HG03175 (cell line): ENCODE data around the gene KCNJ12.

Experiments
- ATAC-seq: cut with Tn5 transposase; IDR thresholded peaks from one replicate; pipeline ENCODE4 v1.9.1; 2021; ENCODE audit warnings: mild to moderate bottlenecking, moderate library complexity; ENCODE audit not compliant: unreplicated experiment

The KCNJ12 gene

DNA sequence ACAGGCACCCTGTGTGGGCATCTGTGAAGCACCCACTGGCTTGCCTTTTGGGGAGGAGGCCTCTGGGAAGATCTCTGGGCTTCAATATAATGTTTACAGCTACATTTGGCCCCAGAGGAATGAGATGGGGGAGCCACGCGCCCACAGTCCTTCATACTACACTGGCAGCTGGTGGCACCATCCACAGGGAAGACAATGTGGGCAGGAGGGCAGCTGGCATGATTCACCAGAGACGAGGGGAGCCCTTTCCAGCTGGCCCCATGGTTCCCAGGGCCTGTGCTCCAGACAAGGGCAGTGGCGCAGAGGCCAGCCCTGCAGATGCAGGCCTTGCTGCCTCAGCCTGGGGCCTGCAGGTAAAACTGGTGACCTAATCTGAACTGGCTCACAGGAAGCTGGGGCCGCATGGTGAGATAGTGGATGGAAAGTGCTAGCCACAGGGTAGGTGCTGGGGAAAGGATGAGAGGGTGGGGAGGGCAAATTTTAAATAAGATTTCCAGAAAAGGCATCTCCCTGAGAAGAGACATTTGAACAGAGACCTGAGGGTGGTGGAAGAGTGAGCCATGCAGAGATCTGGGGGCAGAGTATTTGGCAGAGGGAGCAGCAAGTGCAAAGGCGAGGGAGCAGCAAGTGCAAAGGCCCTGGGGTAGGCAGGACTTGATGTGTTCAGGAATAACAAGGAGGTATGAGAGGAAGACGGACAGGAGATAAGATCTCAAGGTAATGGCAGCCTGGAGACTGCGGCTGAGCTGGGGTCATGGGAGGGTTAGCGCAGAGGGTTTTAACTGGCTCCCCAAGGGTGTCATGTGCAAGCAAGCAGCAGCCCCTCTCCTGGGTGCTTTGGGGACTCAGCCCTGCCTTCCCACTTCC, 12.1 kb upstream of the KCNJ12 start:
- no peak for ATAC-seq

DNA sequence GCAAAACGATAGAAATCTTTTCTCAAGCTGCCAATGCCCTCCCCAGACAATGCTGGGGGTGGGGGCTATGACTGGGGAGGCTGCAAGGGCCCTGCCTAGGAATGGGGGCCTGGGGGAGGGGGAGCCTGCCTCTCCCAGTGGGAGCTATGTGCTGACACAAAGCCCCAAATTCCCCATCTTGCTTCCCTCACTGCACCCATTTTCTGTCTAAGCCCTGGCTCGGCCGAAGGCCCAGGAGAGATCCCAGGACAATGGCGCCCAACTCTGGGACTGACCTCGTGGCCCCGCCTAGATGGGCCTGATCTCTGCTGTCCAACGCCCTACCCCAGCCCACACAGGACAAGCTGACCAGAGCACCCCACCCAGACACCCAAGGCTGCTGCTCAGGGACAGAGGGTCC, 11.1 kb upstream of the KCNJ12 start:
- no peak for ATAC-seq

DNA sequence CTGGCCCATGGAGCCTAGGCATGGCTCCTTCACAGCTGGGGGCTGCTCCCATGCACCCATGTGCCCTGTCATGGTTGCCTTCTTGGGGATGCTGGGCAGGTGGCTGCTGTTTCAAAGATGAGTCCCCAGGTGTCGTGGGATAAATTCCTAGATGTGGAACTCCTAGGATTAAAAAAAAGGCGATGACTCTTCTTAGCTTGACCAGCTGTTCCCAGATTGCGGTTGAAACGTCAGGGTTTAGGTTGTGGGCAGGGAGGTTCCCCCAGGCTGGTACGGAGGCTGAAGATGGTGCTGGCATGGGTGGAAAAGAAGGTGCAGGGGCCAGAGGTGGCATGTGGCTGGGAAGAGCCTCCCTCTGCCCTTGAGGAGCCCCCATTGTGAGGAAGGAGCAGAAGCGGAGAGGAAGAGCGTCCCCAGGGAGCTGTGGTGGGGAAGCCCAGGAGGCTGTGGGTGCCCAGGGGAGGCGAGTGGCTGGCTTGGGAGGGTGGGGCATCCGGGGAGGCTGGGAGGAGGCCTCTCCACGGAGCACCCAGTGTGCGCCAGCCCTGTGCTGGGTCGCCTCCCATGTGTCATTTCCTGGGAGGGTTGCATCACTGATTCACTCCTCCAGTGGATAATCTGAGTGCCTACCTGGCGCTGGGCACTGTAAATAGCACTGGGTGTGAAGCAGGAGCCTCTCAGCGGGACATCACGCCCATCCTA, 7.5 kb upstream of the KCNJ12 start:
- ATAC-seq, result no peak

DNA sequence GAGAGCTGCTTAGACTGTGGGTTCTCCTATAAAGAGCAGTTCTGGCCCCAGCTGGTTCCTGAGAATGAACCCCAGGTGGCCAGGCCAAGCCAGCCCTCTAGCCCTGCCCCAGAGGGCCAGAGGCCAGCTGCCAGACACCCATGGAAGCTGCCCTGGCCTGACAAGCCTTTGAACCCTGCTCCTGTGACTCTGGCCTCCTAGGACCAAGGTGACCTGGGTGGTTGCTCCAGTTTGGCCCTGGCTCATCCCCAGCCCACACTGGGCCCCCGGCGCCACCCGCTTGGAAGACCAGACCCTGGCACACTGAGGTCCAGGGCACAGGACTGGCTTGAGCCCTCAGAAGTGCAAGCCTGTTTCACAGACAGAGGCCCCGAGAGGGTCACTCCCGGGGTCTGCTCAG, 6.8 kb upstream of the KCNJ12 start:
- ATAC-seq, result no peak

DNA sequence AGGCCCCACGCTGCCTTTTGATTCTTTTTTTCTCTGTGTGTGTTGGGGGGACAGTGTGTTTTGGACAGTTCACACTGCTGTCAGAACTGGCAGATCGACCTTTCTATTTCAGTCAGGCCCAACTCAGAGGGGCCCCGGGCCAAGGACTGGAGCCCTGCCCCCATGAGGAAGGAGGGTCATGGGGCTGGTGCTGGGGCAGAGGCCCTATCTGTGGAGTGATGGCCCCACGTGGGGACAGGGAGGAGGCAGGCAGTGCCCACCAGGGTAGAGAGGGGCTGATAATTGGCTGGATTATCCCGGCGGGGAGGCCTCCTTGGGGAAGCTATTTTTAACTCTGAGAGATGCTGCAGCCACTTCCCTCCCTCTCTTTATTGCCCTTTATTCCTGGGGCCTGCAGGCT, 5.7 kb upstream of the KCNJ12 start:
- no peak for ATAC-seq

DNA sequence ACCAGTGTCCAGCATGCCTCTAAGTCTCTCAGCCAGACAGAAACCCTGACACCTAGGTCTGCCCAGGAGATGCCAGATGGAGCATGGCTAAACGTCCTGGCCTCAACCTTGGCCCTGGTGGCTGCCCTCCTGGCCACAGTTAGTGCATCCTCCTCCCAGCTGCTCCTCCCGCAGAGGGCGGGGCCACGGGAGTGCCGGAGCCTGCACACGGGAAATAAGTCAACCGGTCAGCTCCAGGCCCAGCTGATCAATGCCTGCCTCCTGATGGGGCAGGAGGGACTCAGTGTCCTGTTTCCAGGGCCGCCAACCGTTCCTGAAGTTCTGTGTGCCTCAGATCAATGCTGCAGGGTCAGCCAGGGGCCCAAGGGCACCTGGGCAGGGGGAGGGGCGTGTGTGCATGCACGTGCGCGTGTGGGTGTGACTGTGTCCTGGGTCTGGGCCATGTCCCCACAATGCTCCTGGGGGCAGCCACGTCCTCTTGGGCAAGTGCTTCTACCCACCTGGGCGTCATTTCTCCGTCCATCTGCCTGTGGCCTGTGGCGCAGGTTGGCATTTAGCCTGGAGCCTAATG, 4.6 kb upstream of the KCNJ12 start:
- no peak for ATAC-seq

DNA sequence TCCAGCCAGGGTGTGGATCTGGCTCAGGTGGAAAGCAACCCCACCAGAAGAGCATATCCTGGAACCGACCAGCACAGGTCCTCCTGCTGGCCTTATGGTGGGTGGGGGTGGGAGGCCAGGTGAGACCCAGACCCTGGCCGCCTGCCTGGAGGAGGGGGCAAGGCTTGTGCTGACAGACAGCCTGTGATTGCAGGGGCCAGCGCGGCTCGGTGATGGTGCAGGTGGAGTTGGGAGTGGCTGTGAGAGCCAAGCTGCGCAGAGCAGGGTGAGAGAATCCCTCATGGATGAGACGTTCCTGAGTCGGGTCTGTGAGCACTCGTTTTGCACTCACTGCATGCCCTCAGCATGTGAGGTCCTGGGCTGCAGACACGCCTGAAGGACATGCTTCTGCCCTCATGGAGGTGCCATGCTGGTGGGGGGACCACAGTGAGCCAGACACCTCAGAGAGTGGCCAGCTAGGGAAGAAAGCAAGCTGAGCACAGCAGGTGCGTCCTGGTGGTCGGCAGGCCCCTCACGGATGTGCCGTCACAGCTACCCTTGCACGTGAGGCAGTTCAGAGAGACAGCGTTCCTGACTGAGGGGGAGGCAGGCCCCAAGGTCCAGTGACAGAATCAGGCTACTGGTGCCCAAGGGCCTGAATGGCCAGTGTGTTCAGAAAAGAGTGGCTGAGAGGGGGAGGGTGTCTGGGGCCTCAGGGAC, 3.8 kb upstream of the KCNJ12 start:
- no peak for ATAC-seq

DNA sequence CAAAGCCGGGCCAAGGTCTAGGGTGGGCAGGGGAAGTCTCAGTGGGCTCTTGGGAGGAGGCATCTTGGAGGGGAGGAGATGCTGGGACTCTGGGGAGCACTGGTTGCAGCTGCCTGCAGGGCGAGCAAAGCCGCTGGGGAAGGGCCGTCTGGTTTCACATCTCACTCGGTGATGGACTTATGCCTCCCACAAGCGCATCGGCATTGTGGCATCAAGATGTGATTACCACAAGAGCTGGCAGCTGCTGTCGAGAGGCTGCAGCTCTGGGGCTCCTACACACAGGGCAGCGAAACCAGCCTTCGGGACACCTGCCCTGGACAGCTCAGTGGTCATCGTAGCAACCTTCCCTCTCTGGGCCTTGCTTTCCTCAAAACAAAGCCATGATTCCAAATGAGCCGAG, 3.1 kb upstream of the KCNJ12 start:
- ATAC-seq, result no peak

DNA sequence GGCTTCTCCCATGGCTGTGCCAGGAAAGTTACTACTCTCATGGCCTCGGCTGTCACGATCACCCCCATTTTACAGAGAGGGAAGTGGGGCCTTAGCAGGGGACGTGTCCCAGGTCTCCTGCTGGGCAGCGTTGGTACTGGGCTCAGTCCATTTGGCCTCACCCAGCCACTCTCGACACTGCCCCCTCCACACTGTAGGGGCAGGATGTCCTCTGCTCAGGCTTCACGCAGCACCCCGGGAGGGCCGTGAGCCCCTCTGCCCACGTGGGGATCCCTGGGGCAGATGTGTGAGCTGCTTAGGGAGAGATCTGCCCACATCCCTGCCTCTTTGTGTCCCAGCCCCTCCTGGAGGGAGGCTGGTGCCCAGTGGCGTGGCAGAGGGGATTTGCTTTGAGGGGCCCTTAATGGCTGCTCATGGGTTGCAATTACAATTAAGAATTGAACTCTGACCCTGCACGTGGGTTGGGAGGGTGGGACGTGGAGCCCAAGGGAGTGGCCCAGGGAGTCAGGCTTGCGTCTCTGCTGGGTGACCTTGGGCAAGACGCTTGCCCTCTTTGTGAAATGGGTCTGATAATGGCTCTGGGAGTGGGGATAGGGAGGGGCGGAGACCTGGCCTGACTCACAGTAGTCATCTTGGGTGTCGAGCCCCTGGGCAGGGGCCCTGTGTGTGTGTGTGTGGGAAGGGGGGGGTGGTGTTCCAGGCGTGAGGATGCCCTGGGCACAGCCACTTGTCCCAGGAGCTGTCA, 2.3 kb upstream of the KCNJ12 start:
- ATAC-seq, result no peak

DNA sequence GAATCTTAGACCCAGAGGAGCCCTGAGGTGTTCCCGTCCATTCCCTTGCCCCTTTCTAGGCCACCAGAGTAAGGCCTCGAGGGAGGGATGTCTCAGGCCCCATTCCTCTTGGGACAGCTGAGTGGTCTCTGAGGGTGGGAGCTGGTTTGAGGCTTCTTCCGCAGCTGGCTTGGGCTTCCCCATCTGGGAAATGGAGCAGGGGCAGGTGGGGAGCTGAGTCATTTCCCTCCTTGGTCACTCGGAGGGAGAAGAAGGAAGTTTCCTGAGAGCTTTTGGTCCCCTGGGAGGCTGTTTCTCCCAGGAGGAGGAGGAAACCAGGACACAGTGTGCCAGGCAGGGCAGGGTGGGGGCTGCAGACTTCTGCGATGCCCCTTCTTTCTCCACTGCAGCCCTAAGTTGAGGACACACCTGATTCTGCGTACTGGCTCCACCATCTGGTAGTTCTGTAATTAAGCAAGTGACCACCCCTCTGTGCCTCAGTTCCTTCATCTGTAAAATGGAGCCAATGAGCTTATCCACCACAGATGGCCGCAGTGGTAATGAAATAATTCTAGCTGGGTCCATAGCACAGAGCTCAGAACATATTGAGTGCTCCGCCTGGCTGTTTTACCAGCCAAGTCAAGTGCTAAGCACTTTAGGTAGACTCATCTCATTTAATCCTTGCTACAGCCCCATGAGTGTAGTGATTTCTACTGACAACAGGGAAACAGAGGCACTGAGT, 1.6 kb upstream of the KCNJ12 start:
- no peak for ATAC-seq

DNA sequence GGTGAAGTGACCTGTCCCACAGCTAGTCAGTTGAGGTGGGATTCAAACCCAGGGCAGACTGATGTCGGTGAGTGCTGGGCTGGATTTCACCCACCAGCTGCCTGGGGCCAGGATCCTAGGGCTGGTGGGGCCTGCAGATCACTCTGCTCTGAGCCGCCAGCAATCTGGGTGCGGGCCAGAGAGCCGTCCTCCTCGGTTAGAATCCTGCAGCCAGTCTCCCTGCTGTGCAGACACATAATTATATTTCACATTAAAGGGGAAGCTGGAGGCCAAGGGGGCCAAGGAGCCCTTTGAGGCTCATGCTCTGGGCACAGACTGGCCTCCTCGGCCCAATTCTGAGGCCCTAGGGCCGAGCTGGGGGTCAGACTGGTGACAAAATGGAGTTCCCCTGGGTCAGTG, 996 bp upstream of the KCNJ12 start:
- ATAC-seq, result no peak

DNA sequence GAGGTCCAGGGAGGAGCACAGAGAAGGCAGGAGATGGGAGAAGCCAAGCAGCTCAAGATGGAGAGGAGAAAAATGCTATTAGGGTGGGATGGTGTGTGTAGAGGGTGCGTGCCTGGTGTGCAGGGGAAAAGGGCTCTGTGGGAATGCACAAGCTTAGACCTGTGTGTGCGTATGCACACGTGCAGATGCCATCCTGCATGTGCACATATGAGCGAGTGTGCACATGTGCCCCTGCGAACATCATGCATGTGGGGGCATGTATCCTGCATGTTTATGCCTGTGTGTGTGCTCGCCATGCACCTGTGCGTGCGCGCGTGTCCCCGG, 438 bp upstream of the KCNJ12 start:
- ATAC-seq, result no peak

DNA sequence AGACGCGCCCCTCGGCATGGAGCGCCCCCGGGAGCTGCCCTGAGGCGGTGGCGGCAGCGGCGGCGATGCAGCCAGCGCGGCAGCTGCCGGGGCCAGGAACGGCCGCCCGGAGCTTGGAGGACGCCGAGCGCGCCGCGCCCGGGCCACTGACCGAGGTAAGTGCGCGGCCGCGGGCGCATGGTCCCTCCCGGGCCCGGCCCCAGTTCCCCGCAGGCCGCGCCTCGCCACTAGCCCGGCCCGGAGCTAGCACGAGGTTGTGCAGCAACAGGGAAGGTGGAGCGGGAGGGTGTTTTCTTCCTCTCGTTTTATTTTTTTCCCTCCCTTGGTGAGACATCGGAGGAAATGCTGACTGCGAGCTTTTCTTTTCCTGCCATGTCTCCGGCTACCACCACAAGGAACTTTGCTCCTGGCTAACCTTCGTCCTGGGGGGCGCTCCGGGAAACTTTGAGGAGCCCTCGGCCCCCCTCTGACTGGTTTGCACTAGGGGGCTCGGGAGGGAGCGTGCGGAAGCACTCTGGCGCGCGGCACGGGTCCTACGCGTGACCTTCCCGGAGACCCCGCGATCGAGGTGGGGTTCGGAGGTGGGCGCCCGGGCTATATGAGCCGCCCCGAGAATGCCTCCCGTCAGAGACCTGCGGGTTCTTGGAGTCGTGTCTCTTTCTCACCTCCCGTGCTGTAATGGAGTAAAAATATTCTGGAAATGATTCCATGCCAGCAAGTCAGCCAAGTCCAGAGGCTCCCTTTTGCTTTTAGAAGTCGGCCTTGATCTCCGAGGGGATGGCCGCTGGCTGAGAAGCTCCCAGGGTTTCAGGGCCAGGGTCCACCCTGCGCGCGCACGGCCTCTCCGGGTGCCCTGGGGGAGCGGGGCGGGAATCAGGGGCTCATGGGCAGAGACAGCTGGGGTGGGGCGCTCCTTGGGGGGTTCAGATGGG, 868 bp downstream of the KCNJ12 start:
- no peak for ATAC-seq

DNA sequence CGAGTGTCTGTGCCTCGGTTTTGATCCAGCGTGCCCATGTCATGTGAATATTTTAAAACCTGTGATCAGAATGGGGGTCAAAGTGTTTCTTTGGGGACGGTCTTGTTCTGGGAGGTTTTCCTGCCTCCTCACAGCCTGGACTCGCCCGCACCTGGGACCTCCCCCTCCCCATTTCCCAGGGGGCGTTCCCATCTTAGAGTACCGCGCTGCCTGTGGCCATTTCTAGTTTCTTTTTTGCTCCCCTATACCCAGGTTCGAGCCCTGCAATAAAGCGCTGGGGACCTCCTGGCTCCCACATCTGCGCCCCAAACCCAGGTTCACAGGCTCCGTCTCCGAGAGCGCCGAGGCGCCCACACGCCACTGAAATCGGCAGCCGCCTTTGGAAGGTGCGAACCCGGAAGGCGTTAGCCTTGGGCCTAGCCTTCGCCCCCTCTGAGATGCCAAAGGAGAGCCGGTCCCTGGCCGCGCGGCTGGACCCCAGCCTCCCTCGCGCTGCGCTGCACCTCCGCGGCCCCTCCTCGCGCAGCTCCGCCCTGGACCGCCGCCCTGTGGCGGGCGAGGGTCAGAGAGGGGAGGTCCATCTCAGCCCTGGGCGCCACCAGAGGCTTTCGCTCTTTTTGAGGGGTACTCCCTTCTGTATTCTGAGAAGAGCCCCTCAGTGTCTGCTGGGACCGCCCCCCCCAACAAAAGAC, 1.7 kb downstream of the KCNJ12 start:
- no peak for ATAC-seq

DNA sequence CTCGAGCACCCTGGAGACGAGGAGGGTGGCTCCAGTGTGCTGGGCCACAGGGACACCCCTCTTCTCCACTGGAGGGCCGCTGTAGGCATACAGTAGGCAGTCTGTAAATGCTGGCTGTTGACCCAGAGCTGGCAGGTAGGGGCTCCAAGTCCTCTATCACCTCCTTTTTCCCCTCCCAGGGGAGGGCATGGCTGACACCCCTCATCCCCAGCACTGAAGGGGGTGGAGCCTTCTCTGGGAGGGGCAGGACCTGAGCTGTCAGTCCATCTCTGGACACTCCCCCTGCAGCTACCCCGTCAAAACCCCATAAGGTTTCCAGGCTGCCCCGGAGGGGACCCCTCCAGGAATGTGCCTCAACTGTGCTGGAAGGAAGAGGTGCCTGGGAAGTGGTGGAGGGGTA, 2.4 kb downstream of the KCNJ12 start:
- no peak for ATAC-seq

DNA sequence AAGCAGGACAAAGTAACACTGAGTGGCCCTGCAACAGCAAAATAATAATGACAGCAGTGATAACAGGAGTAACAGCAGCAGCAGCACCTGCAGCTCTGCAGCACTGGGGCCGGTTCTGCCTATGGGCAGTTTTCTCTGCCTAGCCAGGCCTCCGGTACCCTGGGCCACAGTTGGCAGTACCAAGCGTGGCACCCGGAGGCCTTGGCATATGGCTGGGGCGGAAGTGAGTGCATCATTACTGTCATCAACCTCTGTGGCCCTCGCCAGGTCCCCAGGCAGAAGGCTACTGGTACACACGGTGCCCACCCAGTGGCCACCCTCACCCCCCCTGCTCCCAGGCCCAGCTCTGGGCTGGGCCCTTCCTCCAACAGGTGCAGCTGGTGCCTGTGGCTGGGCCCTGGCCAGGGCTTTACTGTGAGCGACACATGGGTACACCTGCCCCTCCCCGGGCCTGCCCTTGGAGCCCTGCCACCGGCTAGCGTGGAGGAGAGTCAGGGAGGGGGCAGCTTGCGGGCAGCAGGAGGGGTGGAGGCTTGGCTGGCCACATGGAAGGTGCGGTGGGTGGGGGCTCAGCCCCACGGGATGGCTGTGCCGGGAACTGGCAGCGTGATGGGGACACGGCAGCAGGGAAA, 3.0 kb downstream of the KCNJ12 start:
- ATAC-seq, result no peak

DNA sequence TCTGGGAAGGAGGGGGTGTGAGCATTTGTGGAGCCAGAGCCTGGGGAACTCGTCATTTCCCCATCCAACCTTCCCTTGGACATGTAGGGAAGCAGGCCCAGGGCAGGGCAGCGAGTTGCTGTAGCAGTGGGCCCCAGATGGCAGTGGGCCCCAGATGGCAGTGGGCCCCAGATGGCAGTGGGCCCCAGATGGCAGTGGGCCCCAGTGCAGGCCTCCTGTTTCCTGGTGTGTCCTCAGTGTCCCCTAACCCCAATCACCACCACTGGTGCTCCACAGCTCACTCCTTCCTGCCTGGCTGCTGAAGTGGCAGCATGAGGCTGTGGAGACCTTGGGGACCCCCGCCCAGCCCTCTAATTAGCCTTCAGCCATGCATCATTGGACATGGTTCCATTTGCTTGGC, 4.5 kb downstream of the KCNJ12 start:
- ATAC-seq, result no peak

DNA sequence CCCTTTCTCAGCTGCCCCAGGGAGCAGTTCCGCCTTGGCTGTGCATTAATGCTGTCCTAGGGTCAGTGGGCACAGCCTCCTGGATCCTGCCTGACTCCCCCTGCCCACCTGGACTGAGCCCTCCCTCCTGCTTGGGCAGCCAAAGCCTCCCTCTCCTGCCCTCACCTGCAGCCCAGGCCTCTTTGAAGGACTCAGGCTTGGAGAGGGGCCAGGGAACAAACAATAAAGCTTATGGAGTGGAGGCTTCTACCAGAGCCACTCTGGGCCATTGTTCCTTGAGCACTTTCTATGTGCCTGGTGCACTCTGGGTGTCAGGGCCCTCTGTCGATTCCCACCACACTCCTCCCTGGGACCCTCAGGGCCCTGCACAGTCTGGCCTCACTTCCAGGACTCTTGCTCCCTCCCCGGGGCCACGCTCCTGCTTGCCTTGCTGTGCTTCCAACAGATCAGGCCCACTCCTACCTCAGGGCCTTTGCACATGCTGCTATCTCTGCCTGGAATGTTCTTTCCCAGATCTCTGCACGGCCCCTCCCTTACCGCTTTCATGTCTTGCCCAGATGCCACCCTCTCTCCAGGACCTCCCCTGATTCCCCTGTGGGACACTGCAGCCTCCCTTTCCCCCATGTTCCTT, 5.0 kb downstream of the KCNJ12 start:
- ATAC-seq, result no peak
